A549 (cell line): Measurements from ENCODE around the gene B3GNT8.

Experiments used
- HDAC2 ChIP-seq: fragments of 200-600 bp; sonication (generic); IDR thresholded peaks from 2 replicates; pipeline ENCODE4 v1.6.1; 2016
- ZFP36 ChIP-seq: fragments of 450-650 bp; IDR thresholded peaks from 2 replicates; pipeline ENCODE4 v1.6.1; 2014; ENCODE audit warnings: borderline replicate concordance; ENCODE audit not compliant: partially characterized antibody
- TF ChIP-seq, protein P1 (sequence below): fragments of >200 bp; sonication (Bioruptor Twin); formaldehyde crosslinking; IDR thresholded peaks from 3 replicates; pipeline ENCODE4 v1.5.1; 2016

DNA sequence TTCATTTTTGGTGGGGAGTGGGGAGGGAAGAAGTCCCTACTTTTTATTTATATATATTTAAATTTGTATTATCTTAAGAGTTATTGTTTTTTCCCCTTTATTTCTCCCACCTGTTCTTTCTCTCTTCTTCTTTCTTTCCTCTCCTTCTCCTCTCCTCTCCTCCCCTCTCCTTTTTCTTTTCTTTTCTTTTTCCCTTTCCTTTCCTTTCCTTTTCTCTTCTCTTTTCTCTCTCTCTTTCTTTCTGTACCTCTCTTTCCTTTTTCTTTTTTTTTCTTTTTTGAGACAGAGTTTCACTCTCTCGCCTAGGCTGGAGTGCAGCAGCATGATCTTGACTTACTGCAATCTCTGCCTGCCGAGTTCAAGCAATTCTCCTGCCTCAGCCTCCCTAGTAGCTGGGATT is 27.6 kb downstream of the B3GNT8 start:
- TF ChIP-seq, protein P1, sequence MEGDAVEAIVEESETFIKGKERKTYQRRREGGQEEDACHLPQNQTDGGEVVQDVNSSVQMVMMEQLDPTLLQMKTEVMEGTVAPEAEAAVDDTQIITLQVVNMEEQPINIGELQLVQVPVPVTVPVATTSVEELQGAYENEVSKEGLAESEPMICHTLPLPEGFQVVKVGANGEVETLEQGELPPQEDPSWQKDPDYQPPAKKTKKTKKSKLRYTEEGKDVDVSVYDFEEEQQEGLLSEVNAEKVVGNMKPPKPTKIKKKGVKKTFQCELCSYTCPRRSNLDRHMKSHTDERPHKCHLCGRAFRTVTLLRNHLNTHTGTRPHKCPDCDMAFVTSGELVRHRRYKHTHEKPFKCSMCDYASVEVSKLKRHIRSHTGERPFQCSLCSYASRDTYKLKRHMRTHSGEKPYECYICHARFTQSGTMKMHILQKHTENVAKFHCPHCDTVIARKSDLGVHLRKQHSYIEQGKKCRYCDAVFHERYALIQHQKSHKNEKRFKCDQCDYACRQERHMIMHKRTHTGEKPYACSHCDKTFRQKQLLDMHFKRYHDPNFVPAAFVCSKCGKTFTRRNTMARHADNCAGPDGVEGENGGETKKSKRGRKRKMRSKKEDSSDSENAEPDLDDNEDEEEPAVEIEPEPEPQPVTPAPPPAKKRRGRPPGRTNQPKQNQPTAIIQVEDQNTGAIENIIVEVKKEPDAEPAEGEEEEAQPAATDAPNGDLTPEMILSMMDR, result no peak
- no peak for TF ChIP-seq HDAC2
- no peak for TF ChIP-seq ZFP36
